ENCODE data around the gene C10orf71.

Gene C10orf71

GRCh38 chr10:49273082-49273465 is 25.9 kb upstream of the C10orf71 start:
- no peak for DNase-seq

- no peak for DNase-seq
These were observed 25.3 kb upstream of the C10orf71 start for GRCh38 chr10:49273626-49274025.

- no peak for DNase-seq
These were observed 24.1 kb upstream of the C10orf71 start for GRCh38 chr10:49274886-49275285.

- DNase-seq, result no peak
These were observed 23.1 kb upstream of the C10orf71 start for GRCh38 chr10:49275896-49276295.

GRCh38 chr10:49276596-49276995 is 22.4 kb upstream of the C10orf71 start:
- no peak for DNase-seq

- DNase-seq, result no peak
These were observed 21.0 kb upstream of the C10orf71 start for GRCh38 chr10:49277973-49278372.

GRCh38 chr10:49278497-49278981 is 20.4 kb upstream of the C10orf71 start:
- no peak for DNase-seq

GRCh38 chr10:49279015-49279880 is 19.7 kb upstream of the C10orf71 start:
- no peak for DNase-seq

GRCh38 chr10:49280001-49280408 is 19.0 kb upstream of the C10orf71 start:
- no peak for DNase-seq

GRCh38 chr10:49281461-49281860 is 17.5 kb upstream of the C10orf71 start:
- no peak for DNase-seq

- DNase-seq, result no peak
These were observed 16.7 kb upstream of the C10orf71 start for GRCh38 chr10:49282306-49282705.

GRCh38 chr10:49282879-49283341 is 16.1 kb upstream of the C10orf71 start:
- no peak for DNase-seq

- no peak for DNase-seq
These were observed 15.5 kb upstream of the C10orf71 start for GRCh38 chr10:49283491-49283890.

GRCh38 chr10:49284356-49284755 is 14.6 kb upstream of the C10orf71 start:
- no peak for DNase-seq

GRCh38 chr10:49285232-49285631 is 13.7 kb upstream of the C10orf71 start:
- no peak for DNase-seq

- DNase-seq, result no peak
These were observed 12.3 kb upstream of the C10orf71 start for GRCh38 chr10:49286686-49287085.

GRCh38 chr10:49287689-49288340 is 11.2 kb upstream of the C10orf71 start:
- no peak for DNase-seq

GRCh38 chr10:49288341-49289065 is 10.5 kb upstream of the C10orf71 start:
- no peak for DNase-seq

- DNase-seq, result no peak
These were observed 9.5 kb upstream of the C10orf71 start for GRCh38 chr10:49289480-49289879.

GRCh38 chr10:49290131-49290530 is 8.8 kb upstream of the C10orf71 start:
- DNase-seq, result no peak

- DNase-seq, result no peak
These were observed 8.4 kb upstream of the C10orf71 start for GRCh38 chr10:49290607-49291006.

GRCh38 chr10:49292565-49293207 is 6.3 kb upstream of the C10orf71 start:
- no peak for DNase-seq

- DNase-seq, result no peak
These were observed 5.8 kb upstream of the C10orf71 start for GRCh38 chr10:49293208-49293603.
